Retinal pigment epithelial cell (primary cell): ENCODE measurements around the gene SSX5.
"Not testable (repeated sequence)": the region's sequence is repeated elsewhere in the genome, so short reads cannot be mapped to it uniquely, and the experiment has no call there.

Experiments
- DNase-seq: peaks from one replicate; pipeline ENCODE4 v3.0.0-alpha.2; 2010; ENCODE audit warnings: low read depth
- H3K4me3 ChIP-seq: 2 replicates; pipeline ENCODE4 v1.5.1; 2011; ENCODE audit warnings: mild to moderate bottlenecking, low read length, control low read depth, moderate library complexity
- TF ChIP-seq, protein P1 (sequence below): conservative IDR thresholded peaks from 2 replicates; pipeline ENCODE4 v1.5.1; 2011; ENCODE audit warnings: low read depth, low read length, control low read depth, inconsistent platforms

Gene SSX5

DNA sequence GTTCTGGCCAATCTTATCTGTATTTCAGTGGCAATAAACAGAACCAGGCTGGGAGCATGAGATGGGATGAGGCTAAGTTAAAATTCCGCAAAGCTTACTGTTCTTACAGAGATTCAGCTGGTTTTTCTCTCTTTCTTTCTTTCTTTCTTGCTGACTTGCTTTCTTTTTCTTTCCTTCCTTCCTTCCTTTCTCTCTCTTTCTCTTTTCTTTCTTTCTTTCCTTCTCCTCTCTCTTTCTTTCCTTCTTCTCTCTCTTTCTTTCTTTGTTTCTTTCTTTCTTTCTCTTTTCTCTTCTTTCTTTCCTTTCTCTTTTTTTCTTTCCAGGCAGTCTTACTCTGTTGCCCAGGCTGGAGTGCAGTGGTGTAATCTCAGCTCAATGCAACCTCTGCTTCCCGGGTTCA is 41.8 kb downstream of the SSX5 start:
- DNase-seq, result no peak
- no peak overlapping the region for H3K4me3 ChIP-seq
- TF ChIP-seq, protein P1, sequence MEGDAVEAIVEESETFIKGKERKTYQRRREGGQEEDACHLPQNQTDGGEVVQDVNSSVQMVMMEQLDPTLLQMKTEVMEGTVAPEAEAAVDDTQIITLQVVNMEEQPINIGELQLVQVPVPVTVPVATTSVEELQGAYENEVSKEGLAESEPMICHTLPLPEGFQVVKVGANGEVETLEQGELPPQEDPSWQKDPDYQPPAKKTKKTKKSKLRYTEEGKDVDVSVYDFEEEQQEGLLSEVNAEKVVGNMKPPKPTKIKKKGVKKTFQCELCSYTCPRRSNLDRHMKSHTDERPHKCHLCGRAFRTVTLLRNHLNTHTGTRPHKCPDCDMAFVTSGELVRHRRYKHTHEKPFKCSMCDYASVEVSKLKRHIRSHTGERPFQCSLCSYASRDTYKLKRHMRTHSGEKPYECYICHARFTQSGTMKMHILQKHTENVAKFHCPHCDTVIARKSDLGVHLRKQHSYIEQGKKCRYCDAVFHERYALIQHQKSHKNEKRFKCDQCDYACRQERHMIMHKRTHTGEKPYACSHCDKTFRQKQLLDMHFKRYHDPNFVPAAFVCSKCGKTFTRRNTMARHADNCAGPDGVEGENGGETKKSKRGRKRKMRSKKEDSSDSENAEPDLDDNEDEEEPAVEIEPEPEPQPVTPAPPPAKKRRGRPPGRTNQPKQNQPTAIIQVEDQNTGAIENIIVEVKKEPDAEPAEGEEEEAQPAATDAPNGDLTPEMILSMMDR, result no peak

DNA sequence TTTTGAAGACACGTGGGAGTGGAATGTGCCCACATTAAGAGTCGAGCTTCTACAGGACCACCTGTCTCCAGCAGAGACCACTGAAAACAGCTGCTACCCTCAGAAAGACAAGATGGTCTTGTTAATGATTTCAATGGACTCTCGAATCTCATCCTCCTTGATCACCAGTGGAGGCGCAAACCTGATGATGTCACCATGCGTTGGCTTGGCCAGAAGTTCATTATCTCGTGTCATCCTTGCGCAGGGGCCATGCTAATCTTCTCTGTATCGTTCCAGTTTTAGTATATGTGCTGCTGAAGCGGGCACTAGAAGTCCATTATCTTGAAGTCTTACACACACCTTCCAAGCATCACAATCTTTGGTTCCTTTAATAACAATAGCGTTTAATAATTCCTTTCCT is 42.8 kb downstream of the SSX5 start:
- no peak overlapping the region for H3K4me3 ChIP-seq
- no peak for DNase-seq
- TF ChIP-seq, protein P1, result no peak

DNA sequence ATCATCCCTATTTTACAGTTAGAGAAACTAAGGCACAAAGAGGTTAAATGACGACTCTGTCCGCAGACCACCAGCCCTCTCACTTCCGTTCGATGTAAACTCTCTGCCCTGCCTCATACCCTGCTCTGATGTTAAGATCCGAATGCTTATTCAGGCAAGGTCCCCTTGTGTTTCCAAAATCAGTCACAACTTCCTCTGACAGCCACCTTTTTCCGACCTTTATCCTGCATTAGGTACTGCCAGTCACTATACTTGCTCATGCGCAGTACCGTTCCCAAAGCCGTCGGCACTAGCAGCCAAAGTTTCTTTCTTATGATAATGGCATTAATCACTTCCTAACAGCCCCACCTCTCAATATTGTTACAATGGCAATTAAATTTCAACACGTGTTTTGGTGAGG is 53.9 kb downstream of the SSX5 start:
- H3K4me3 ChIP-seq, DNase-seq: not testable (repeated sequence)

DNA sequence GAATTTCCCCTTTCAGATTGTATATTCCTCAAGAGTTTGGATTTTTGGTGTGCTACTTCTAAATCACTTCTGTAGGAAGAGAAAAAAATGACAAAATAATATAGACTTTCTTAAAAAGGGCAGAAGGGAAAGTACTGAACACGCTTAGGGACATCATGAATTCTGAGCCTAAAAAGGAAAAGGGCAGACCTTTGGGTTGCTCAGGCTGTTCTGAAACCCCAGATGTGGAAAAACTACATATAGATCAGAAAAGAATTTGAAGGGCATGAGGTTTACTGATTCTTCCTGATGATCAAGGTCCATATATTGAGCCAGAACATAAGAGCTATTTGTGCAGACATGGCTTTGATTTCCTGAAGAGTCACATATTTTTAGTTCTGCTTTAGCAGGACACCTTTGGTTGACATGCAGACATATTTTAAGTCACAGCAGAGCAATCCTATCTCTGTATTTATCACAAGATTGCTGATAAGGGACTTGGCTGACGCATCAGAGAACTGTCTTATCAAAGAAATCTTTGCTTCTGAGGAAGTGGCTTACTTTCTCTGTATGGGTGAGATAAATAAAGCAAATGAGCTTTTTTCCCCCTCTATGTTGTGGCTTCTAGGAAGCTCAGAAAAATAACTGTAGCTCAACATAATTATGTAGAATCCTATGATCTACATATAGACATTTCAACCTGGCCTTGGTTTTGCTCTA is 54.6 kb downstream of the SSX5 start:
- DNase-seq, result not testable (repeated sequence)

DNA sequence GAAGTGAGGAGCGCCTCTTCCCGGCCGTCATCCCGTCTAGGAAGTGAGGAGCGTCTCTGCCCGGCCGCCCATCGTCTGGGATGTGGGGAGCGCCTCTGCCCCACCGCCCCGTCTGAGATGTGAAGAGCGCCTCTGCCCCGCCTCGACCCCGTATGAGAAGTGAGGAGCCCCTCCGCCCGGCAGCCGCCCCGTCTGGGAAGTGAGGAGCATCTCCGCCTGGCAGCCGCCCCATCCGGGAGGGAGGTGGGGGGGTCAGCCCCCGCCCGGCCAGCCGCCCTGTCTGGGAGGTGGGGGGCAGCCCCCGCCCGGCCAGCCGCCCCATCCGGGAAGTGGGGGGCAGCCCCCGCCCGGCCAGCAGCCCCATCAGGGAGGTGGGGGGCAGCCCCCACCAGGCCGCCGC is 57.5 kb downstream of the SSX5 start:
- not testable (repeated sequence) for DNase-seq, H3K4me3 ChIP-seq

More for the DNA sequence above, 54.6 kb downstream of the SSX5 start:
- H3K4me3 ChIP-seq, result not testable (repeated sequence)
